Measurements from ENCODE around the gene ADGRV1. TPM values are rescaled to one million over a fixed set of nuclear protein-coding genes. Genes with fewer than 3 reads are reported as not detected.
"Not testable (repeated sequence)": the region's sequence is repeated elsewhere in the genome, so short reads cannot be mapped to it uniquely, and the experiment has no call there.

ADGRV1 gene
- total RNA-seq, 1 experiment from 2014 or later: 1.8 TPM

GRCh38 chr5:90586469-90586868 lies 27.9 kb downstream of the ADGRV1 start:
- DNase-seq (ENCODE audit: extremely low read depth, low read depth): no peak

- DNase-seq (ENCODE audit: extremely low read depth, low read depth): no peak
Observed at GRCh38 chr5:90590170-90590569, 31.6 kb downstream of the ADGRV1 start.

GRCh38 chr5:90593083-90593482 lies 34.5 kb downstream of the ADGRV1 start:
- DNase-seq (ENCODE audit: extremely low read depth, low read depth): not testable (repeated sequence)

DNA sequence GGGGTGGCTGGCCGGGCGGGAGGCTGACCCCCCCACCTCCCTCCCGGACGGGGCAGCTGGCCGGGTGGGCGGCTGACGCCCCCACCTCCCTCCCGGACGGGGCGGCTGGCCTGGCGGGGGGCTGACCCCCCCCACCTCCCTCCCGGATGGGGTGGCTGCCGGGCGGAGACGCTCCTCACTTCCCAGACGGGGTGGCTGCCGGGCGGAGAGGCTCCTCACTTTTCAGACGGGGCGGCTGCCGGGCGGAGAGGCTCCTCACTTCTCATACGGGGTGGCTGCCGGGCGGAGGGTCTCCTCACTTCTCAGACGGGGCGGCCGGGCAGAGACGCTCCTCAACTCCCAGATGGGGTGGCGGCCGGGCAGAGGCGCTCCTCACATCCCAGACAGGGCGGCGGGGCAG lies 37.2 kb downstream of the ADGRV1 start:
- not testable (repeated sequence) for DNase-seq (ENCODE audit: extremely low read depth, low read depth)

GRCh38 chr5:90598293-90598692 lies 39.7 kb downstream of the ADGRV1 start:
- no peak for DNase-seq (ENCODE audit: extremely low read depth, low read depth)

DNA sequence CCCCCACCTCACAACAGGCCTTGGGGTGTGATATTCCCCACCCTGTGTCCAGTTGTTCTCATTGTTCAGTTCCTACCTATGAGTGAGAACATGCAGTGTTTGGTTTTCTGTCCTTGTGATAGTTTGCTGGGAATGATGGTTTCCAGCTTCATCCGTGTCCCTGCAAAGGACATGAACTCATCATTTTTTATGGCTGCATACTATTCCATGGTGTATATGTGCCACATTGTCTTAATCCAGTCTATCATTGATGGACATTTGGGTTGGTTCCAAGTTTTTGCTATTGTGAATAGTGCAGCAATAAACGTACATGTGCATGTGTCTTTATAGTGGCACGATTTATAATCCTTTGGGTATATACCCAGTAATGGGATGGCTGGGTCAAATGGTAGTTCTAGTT lies 41.7 kb downstream of the ADGRV1 start:
- not testable (repeated sequence) for DNase-seq (ENCODE audit: extremely low read depth, low read depth)

- DNase-seq (ENCODE audit: extremely low read depth, low read depth): no peak
Observed at GRCh38 chr5:90601468-90601867, 42.9 kb downstream of the ADGRV1 start.

DNA sequence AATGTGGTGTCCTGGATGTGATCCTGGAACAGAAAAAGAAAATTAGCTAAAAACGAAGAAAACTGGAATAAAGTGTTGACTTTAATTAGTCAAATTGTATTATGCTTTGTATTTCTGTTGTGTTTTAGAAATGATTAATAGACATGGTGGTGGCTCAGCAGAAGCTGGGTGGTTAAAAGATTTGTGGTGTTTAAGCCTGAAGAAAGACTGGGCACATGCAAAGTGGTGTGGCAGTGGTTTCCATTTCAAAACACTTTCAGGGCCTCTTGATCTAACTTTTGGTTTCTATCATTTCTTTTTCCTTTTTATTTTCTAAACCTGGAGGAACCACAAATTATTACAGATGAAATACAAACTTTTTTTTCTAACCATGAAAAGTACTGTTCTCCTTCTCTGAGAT lies 44.1 kb downstream of the ADGRV1 start:
- DNase-seq (ENCODE audit: extremely low read depth, low read depth): no peak

- DNase-seq (ENCODE audit: extremely low read depth, low read depth): no peak
Observed at GRCh38 chr5:90606539-90606938, 47.9 kb downstream of the ADGRV1 start.

GRCh38 chr5:90612919-90613318 lies 54.3 kb downstream of the ADGRV1 start:
- DNase-seq (ENCODE audit: extremely low read depth, low read depth): no peak

- no peak for DNase-seq (ENCODE audit: extremely low read depth, low read depth)
Observed at GRCh38 chr5:90613459-90613858, 54.9 kb downstream of the ADGRV1 start.

GRCh38 chr5:90613918-90614504 lies 55.4 kb downstream of the ADGRV1 start:
- no peak for DNase-seq (ENCODE audit: extremely low read depth, low read depth)

- no peak for DNase-seq (ENCODE audit: extremely low read depth, low read depth)
Observed at GRCh38 chr5:90615355-90615754, 56.8 kb downstream of the ADGRV1 start.

DNA sequence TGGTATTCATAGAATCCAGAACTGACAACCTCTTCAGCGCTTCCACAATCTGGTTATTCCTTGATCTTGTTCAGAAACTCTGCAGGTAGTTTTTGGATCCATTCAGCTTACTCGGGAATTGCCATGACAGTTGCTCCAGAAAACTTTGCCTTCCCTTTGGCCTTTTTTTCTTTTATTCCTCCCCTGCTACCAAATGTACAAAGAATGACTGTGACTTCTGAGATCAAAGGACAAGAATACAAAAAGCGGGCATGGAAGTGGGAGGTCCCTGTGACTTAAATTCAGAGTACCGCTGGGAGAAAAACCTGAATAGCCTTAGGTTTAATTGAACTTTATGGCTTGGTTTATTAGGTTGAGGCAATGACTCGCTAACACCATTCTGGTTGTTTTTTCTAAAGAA lies 59.5 kb downstream of the ADGRV1 start:
- no peak for DNase-seq (ENCODE audit: extremely low read depth, low read depth)

DNA sequence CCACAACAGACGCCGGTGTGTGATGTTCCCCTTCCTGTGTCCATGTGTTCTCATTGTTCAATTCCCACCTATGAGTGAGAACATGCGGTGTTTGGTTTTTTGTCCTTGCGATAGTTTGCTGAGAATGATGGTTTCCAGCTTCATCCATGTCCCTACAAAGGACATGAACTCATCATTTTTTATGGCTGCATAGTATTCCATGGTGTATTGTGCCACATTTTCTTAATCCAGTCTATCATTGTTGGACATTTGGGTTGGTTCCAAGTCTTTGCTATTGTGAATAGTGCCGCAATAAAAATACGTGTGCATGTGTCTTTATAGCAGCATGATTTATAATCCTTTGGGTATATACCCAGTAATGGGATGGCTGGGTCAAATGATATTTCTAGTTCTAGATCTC lies 61.2 kb downstream of the ADGRV1 start:
- not testable (repeated sequence) for DNase-seq (ENCODE audit: extremely low read depth, low read depth)

- DNase-seq (ENCODE audit: extremely low read depth, low read depth): no peak
Observed at GRCh38 chr5:90621848-90622247, 63.3 kb downstream of the ADGRV1 start.

- DNase-seq (ENCODE audit: extremely low read depth, low read depth): no peak
Observed at GRCh38 chr5:90626493-90626892, 67.9 kb downstream of the ADGRV1 start.

DNA sequence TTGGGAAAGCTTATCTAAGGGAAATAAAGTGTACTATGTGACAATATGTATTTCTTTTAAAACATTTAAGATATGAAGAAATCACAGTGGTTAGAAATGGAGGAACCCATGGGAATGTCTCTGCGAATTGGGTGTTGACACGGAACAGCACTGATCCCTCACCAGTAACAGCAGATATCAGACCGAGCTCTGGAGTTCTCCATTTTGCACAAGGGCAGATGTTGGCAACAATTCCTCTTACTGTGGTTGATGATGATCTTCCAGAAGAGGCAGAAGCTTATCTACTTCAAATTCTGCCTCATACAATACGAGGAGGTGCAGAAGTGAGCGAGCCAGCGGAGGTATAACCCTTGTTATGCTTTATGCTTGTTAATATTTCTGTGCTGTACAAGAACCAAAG lies 69.9 kb downstream of the ADGRV1 start:
- no peak for DNase-seq (ENCODE audit: extremely low read depth, low read depth)

- DNase-seq (ENCODE audit: extremely low read depth, low read depth): no peak
Observed at GRCh38 chr5:90632791-90633190, 74.2 kb downstream of the ADGRV1 start.

DNA sequence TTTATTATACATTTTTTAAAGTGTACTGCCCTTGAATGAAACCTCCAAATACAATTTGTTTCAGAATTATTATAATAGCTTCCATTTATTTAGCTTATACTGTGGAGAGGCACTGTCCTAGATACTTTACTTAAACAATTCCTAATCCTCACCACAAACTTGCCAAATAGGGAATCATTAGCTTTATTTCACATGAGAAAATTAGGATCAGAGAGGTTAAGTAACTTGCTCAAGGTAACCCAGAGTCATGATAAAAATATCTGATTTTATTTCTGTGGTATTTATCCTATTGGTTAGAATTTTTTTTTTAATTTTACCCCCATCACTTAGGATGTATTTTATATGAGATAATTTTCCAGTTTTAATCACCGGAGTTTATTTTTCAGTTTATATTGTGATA lies 78.4 kb downstream of the ADGRV1 start:
- no peak for DNase-seq (ENCODE audit: extremely low read depth, low read depth)

DNA sequence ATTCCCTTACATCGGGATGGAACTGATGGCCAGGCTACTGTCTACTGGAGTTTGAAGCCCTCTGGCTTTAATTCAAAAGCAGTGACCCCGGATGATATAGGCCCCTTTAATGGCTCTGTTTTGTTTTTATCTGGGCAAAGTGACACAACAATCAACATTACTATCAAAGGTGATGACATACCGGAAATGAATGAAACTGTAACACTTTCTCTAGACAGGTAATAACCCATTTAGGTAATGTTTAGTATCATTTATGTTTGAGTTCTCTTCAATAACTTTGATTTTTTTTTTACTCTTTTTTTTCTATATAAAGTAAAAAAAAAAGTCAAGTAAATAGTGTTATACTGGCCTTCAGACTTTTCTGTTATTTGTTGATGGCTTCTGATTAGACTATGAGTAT lies 79.1 kb downstream of the ADGRV1 start:
- DNase-seq (ENCODE audit: extremely low read depth, low read depth): no peak

DNA sequence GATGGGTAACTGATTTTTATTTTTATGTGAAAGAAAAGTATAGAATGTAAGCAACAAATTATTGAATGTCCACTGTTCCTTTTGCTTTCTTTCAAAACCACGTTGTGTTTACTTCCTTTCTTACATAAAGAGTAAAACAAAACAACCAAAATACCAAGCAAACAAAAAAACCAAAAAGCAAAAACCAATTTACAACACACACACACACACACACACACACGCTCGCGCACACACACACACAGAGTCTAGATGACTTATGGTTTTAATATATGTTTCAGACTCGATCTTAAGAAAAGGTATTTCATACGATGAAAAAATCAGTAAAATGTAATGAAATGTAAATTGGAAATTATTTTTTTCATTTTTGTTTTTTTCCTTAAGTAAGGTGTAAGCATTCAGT lies 80.3 kb downstream of the ADGRV1 start:
- DNase-seq (ENCODE audit: extremely low read depth, low read depth): no peak

DNA sequence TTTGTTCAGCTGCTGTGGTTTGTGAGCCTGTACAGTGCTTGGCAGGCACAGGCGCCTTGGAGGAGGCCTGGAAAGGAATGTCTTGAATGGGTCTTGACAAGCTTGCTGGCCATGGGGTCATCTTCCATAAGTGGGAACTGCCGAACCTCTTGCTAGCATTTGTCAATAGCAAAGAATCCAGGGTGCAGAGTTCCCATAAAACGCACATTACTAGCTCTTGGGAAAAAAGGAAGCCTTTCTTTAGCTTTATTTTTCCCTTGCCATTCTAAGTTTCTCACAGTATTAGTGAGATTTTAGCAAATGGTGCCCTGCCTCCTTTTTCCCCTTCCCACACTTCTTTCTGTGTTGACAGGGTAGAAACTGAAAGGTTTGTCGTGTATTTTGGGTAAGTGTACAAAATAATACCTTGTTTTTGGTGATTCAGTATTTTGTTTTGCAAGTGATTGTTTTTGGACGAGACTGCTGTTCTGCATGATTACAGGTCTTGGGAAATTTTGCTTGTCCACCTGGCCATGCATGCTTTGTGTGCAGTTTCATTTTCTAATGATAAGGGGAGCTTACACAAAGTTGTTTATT lies 82.0 kb downstream of the ADGRV1 start:
- DNase-seq (ENCODE audit: extremely low read depth, low read depth): no peak
